ENCODE measurements around the gene PDF.

PDF gene

GRCh38 chr16:69318177-69318910 is 12.0 kb downstream of the PDF start:
- TF ChIP-seq CTCF (IDR thresholded peaks at IDR 0.05; ENCODE audit: low read length, missing control alignments) = no peak
- no peak for DNase-seq (ENCODE audit: low read depth)

GRCh38 chr16:69316595-69317034 is 13.8 kb downstream of the PDF start:
- no peak overlapping the region for H3K4me3 ChIP-seq (replicated peaks; ENCODE audit: low read depth, low read length)
- TF ChIP-seq CTCF (IDR thresholded peaks at IDR 0.05; ENCODE audit: low read length, missing control alignments) = no peak
- DNase-seq (ENCODE audit: low read depth) = no peak

More at GRCh38 chr16:69318177-69318910, 12.0 kb downstream of the PDF start:
- H3K4me3 ChIP-seq (replicated peaks; ENCODE audit: low read depth, low read length) = no peak overlapping the region

GRCh38 chr16:69315486-69316311 is 14.7 kb downstream of the PDF start:
- no peak for TF ChIP-seq CTCF (IDR thresholded peaks at IDR 0.05; ENCODE audit: low read length, missing control alignments)
- no peak overlapping the region for H3K4me3 ChIP-seq (replicated peaks; ENCODE audit: low read depth, low read length)
- no peak for DNase-seq (ENCODE audit: low read depth)

- no peak for DNase-seq (ENCODE audit: low read depth)
- no peak overlapping the region for H3K4me3 ChIP-seq (replicated peaks; ENCODE audit: low read depth, low read length)
- TF ChIP-seq CTCF (IDR thresholded peaks at IDR 0.05; ENCODE audit: low read length, missing control alignments) = no peak
Observed at GRCh38 chr16:69314534-69314933, 15.9 kb downstream of the PDF start.

- TF ChIP-seq CTCF (IDR thresholded peaks at IDR 0.05; ENCODE audit: low read length, missing control alignments) = no peak
- no peak overlapping the region for H3K4me3 ChIP-seq (replicated peaks; ENCODE audit: low read depth, low read length)
- DNase-seq (ENCODE audit: low read depth) = no peak
Observed at GRCh38 chr16:69313469-69313868, 16.9 kb downstream of the PDF start.

- no peak for TF ChIP-seq CTCF (IDR thresholded peaks at IDR 0.05; ENCODE audit: low read length, missing control alignments)
- peak overlapping the region; percentile 85 for H3K4me3 ChIP-seq (replicated peaks; ENCODE audit: low read depth, low read length)
- DNase-seq (ENCODE audit: low read depth) = peak; percentile 13
Observed at GRCh38 chr16:69311533-69312387, 18.6 kb downstream of the PDF start.

Measured in fibroblast of pulmonary artery (primary cell).